Fibroblast of lung (primary cell): ENCODE measurements around the gene PLAAT2. TPM values are rescaled to one million over a fixed set of nuclear protein-coding genes. Genes with fewer than 3 reads are reported as not detected.

ENCODE experiments used
- DNase-seq, 2 donors: peaks; one replicate each; pipeline versions ENCODE4 v3.0.0 to v3.0.0-alpha.2; 2010; ENCODE audit warnings: low read depth in 2 of 2
- H2AFZ ChIP-seq: 2 replicates; pipeline ENCODE4 v1.5.1; 2012; ENCODE audit warnings: low read length, control low read depth, inconsistent platforms
- H3K27ac ChIP-seq: 2 replicates; pipeline ENCODE4 v1.5.1; 2011; ENCODE audit warnings: low read length, control low read depth; ENCODE audit not compliant: insufficient read depth
- H3K27me3 ChIP-seq: 2 replicates; pipeline ENCODE4 v1.5.1; 2011; ENCODE audit warnings: mild to moderate bottlenecking, low read length; ENCODE audit not compliant: control insufficient read depth, insufficient read depth
- H3K36me3 ChIP-seq: 2 replicates; pipeline ENCODE4 v1.5.1; 2011; ENCODE audit warnings: low read length; ENCODE audit not compliant: control insufficient read depth, insufficient read depth
- H3K4me1 ChIP-seq: 2 replicates; pipeline ENCODE4 v1.5.1; 2011; ENCODE audit warnings: low read length; ENCODE audit not compliant: control insufficient read depth, insufficient read depth; ENCODE audit errors: extremely low read depth
- H3K4me2 ChIP-seq: 2 replicates; pipeline ENCODE4 v1.5.1; 2011; ENCODE audit warnings: low read length, control low read depth; ENCODE audit not compliant: insufficient read depth; ENCODE audit errors: extremely low read depth
- H3K4me3 ChIP-seq, 4 experiments: fragments of 200-600 bp in 1 of 4; sonication (generic) in 1 of 4; replicated peaks in 1 of 4; 2 replicates each; pipeline ENCODE4 v1.5.1; 2011 to 2016; ENCODE audit warnings: low read length in 4 of 4, low read depth in 3 of 4, mild to moderate bottlenecking in 3 of 4, control low read depth in 2 of 4, inconsistent platforms in 1 of 4, mixed read lengths in 1 of 4; ENCODE audit not compliant: insufficient read depth in 1 of 4; ENCODE audit errors: control extremely low read depth in 1 of 4
- H3K79me2 ChIP-seq: 2 replicates; pipeline ENCODE4 v1.5.1; 2012; ENCODE audit warnings: mild to moderate bottlenecking, low read length, inconsistent platforms; ENCODE audit not compliant: control insufficient read depth, insufficient read depth
- H3K9ac ChIP-seq: 2 replicates; pipeline ENCODE4 v1.5.1; 2011; ENCODE audit warnings: mild to moderate bottlenecking, low read length, control low read depth; ENCODE audit not compliant: insufficient read depth
- H3K9me3 ChIP-seq: 2 replicates; pipeline ENCODE4 v1.5.1; 2012; ENCODE audit warnings: low read depth, low read length; ENCODE audit not compliant: control insufficient read depth, insufficient read depth
- H4K20me1 ChIP-seq: 2 replicates; pipeline ENCODE4 v1.5.1; 2011; ENCODE audit warnings: low read length; ENCODE audit not compliant: control insufficient read depth, insufficient read depth; ENCODE audit errors: extremely low read depth
- EZH2 ChIP-seq: IDR thresholded peaks from 2 replicates; pipeline ENCODE4 v1.5.1; 2012; ENCODE audit warnings: low read length, control low read depth, mild to moderate bottlenecking; ENCODE audit errors: missing control alignments
- polyA plus RNA-seq, 2 donors: library from polyadenylated mRNA; depleted of rRNA in 1 of 2; stranded (reverse) in 1 of 2; unstranded in 1 of 2; fragments of >200 nt; gene quantifications; 2 replicates each; pipeline ENCODE4 v1.2.1, GENCODE V29; 2011 to 2012; ENCODE audit warnings: missing spikeins in 1 of 2
- total RNA-seq: library from RNA; depleted of rRNA; stranded (reverse); fragments of >200 nt; gene quantifications from 2 replicates; pipeline ENCODE4 v1.2.1, GENCODE V29; 2014
- TF ChIP-seq, protein P1 (sequence below), 2 donors: IDR thresholded peaks in 1 of 2; conservative IDR thresholded peaks in 1 of 2; 1 replicate in 1 of 2; 2 replicates in 1 of 2; pipeline ENCODE4 v1.5.1; 2011 to 2012; ENCODE audit warnings: low read length in 2 of 2, control low read depth in 1 of 2, inconsistent platforms in 1 of 2, low read depth in 1 of 2, mild to moderate bottlenecking in 1 of 2

The PLAAT2 gene
- total and polyA plus RNA-seq, 2 donors (not counting 1 experiment from before 2014, with no cell fraction given) = not detected

DNA sequence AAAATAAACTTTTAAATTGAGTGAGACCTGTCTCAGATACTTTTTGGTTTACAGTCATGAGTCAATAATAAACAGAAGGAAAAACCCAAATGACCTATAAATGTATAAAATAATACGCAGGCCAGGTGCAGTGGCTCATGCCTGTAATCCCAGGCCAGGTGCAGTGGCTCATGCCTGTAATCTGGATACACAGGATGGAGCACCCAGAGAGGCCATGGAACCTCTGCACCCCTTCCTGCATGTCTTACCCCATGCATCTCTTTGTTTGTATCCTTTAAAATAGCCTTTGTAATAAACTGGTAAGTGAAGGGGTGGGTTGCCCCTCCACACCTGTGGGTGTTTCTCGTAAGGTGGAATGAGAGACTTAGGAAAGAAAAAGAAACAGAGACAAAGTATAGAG is 35.5 kb downstream of the PLAAT2 start:
- no peak for TF ChIP-seq EZH2
- TF ChIP-seq, protein P1, sequence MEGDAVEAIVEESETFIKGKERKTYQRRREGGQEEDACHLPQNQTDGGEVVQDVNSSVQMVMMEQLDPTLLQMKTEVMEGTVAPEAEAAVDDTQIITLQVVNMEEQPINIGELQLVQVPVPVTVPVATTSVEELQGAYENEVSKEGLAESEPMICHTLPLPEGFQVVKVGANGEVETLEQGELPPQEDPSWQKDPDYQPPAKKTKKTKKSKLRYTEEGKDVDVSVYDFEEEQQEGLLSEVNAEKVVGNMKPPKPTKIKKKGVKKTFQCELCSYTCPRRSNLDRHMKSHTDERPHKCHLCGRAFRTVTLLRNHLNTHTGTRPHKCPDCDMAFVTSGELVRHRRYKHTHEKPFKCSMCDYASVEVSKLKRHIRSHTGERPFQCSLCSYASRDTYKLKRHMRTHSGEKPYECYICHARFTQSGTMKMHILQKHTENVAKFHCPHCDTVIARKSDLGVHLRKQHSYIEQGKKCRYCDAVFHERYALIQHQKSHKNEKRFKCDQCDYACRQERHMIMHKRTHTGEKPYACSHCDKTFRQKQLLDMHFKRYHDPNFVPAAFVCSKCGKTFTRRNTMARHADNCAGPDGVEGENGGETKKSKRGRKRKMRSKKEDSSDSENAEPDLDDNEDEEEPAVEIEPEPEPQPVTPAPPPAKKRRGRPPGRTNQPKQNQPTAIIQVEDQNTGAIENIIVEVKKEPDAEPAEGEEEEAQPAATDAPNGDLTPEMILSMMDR (conservative IDR thresholded peaks at IDR 0.05 in 1 of 2, IDR thresholded peaks at IDR 0.05 in 1 of 2; ENCODE audit: low read depth in 1 of 2, low read length in 2 of 2) = no peak
- no peak overlapping the region for H3K27ac ChIP-seq
- no peak for DNase-seq

GRCh38 chr11:63523151-63523550 is 40.0 kb downstream of the PLAAT2 start:
- H2AFZ ChIP-seq = no peak overlapping the region
- H3K27me3 ChIP-seq = no peaks in the 10 kb centered on the region
- H3K27ac ChIP-seq = no peak overlapping the region
- H3K9ac ChIP-seq = no peak overlapping the region
- TF ChIP-seq EZH2 = no peak
- TF ChIP-seq, protein P1 (conservative IDR thresholded peaks at IDR 0.05 in 1 of 2, IDR thresholded peaks at IDR 0.05 in 1 of 2; ENCODE audit: low read depth in 1 of 2, low read length in 2 of 2) = no peak
- H3K36me3 ChIP-seq = no peaks in the 10 kb centered on the region
- DNase-seq = no peak
- H3K4me2 ChIP-seq = no peak overlapping the region
- no peak overlapping the region for H3K4me3 ChIP-seq
- H4K20me1 ChIP-seq = no peaks in the 10 kb centered on the region
- no peaks in the 10 kb centered on the region for H3K9me3 ChIP-seq
- H3K79me2 ChIP-seq = no peaks in the 10 kb centered on the region
- peaks cover 2% of the 10 kb centered on the region for H3K4me1 ChIP-seq

More for the DNA sequence above, 35.5 kb downstream of the PLAAT2 start:
- H3K4me2 ChIP-seq = no peak overlapping the region
- H3K4me1 ChIP-seq = peaks cover 7% of the 10 kb centered on the region
- no peak overlapping the region for H2AFZ ChIP-seq
- no peaks in the 10 kb centered on the region for H3K36me3 ChIP-seq
- no peaks in the 10 kb centered on the region for H3K9me3 ChIP-seq
- H3K27me3 ChIP-seq = no peaks in the 10 kb centered on the region
- H3K9ac ChIP-seq = no peak overlapping the region
- no peaks in the 10 kb centered on the region for H3K79me2 ChIP-seq
- no peak overlapping the region for H3K4me3 ChIP-seq
- H4K20me1 ChIP-seq = no peaks in the 10 kb centered on the region

DNA sequence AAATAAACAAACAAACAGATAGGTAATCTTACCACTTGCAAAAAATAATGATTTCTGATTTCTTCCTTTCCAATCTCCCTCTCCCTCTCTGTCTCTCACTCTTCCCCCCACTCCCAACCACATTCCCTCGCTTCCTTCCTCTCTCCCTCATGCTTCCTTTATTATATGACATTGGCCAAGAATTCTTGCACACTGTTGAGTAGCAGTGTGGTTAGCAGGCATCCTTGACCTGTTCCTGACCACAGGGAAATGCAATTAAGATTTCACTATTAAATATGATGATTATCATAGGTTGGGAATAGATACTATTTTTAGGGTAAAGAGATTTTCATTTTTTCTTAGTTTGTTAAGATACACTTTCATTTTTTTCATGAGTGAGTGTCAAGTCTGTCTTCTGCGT is 41.3 kb downstream of the PLAAT2 start:
- Histone ChIP-seq H3K4me3 (no peak overlapping the region), H3K36me3 (no peaks in the 10 kb centered on the region), H3K4me1 (peaks cover 2% of the 10 kb centered on the region), H4K20me1 (no peaks in the 10 kb centered on the region), H3K9me3 (no peaks in the 10 kb centered on the region), H3K9ac (no peak overlapping the region), H3K4me2 (no peak overlapping the region), H3K27me3 (no peaks in the 10 kb centered on the region), H2AFZ (no peak overlapping the region), H3K27ac (no peak overlapping the region), H3K79me2 (no peaks in the 10 kb centered on the region)
- DNase-seq = peak in 1 of 2 donors; percentile 51
- TF ChIP-seq EZH2 = no peak
- TF ChIP-seq, protein P1 (conservative IDR thresholded peaks at IDR 0.05 in 1 of 2, IDR thresholded peaks at IDR 0.05 in 1 of 2; ENCODE audit: low read depth in 1 of 2, low read length in 2 of 2) = no peak
